ENCODE data around the gene PTPRA.
"Not testable (repeated sequence)": the region's sequence is repeated elsewhere in the genome, so short reads cannot be mapped to it uniquely, and the experiment has no call there.

Gene PTPRA

DNA sequence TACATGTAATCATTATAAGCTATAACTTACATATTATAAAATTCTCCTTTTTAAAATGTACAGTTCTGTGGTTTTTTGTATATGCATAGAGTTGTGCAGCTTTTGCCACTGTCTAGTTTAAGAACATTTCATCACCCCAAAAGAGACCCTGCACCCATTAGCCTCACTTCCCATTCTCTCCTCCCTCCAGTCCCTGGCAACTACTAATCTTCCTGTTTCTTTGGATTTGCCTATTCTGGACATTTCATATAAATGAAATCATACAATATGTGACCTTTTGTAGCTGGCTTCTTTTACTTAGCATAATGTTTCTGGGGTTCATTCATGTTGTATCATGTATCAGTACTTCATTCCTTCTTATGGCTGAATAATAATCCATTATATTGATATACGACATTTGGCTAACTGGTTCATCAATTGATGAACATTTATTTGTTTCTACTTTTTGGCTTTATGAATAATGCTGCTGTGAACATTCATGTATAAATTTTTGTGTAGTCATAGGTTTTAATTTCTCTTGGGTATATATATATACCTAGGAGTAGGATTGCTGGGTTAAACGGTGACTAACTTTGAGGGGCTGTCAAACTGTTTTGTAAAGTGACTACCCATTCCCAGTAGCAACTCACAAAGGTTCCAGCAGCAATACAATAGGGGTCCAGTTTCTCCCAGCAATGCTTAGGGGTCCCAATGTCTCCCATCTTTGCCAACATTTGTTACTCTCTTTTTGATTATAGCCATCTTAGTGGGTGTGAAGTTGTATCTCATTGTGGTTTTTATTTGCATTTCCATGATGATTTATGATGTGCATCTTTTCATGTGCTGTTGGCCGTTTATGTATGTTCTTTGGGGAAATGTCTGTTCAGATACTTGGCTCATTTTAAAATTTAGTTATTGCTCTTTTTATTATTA lies 10.7 kb downstream of the PTPRA start:
- in situ Hi-C loops (cut with HindIII; ENCODE audit: low sequenced_read_pairs), result no loop called here

DNA sequence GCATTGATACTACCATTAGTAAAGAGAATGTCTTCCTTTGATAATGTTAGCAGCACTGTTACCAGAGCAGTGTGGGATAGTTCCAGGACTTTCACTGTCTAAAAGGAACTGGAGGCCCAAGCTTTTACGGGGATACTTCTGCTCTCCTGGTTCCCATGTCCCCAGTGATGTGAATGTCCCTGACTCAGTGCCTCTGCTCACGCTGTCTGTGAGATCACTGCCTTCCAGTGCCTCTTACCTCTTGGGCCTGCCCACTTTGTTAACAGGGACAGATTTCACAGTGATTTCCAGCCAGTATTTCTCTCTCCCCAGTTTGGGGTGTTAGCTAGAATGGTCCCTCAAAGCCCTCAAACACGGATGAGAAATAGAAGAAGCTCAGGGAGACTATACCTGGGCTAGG lies 14.4 kb downstream of the PTPRA start:
- in situ Hi-C loops (cut with HindIII; ENCODE audit: low sequenced_read_pairs), result no loop called here

DNA sequence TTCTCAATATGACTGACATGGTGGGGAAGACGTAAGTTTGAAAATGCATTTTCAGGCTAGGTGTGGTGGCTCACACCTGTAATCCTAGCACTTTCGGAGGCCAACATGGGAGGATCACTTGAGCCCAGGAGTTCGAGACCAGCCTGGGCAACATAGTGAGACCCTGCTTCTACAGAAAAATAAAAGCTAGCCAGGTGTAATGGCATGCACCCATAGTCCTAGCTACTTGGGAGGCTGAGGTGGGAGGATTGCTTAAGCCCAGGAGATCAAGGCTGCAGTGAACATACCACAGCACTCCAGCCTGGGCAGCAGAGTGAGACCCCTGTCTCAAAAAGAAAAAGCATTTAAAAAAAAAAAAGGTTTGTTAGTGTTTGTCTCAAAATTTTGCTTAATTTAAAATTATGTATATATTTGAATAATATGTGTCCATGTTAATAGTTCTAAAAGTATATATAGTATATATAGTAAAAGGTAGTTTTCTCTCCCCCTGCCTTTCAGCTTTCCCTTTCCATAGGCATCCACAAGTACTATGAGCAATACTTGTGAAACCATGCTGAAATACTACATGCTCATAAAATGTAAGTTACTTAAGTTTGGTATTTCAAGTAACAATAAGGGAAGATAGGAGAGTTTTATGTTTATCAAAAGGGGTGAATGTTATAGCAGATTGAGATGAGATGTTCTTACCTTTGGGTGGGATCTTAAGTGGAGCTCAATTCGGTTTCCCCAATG lies 15.1 kb downstream of the PTPRA start:
- in situ Hi-C loops (cut with HindIII; ENCODE audit: low sequenced_read_pairs), result no loop called here

DNA sequence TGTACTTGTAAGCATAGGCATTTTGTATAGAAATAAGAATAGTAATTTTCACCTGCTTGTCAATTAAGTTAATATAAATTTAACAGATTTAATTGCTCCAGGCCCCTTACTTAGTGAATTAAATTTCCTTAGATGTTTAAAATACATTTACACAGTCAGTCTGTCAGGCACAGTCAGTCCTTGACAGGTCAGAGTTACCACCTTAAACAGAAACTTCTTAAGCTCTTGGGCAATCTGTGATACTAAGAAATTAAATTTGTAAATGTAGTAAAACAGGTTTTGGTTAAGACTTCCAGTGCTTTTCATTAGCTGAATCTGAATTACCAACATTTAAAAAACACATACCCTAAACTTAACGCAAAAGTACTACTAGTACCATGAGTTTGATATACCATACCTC lies 15.9 kb downstream of the PTPRA start:
- in situ Hi-C loops (cut with HindIII; ENCODE audit: low sequenced_read_pairs), result no loop called here

DNA sequence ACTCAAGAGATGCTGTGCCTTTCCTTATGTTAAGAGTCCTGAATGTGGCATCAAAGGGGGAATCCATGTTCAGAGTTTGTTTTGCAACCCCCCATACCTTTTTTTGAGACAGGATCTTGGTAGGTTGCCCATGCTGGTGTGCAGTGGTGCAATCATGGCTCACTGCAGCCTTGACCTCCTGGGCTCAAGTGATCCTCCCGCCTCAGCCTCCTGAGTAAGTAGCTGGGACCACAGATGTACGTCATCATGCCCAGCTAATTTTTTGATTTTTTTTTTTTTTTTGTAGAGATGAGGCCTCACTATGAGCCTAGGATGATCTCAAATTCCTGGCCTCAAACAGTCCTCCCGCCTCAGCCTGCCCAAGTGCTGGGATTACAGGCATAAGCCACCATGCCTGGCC lies 16.5 kb downstream of the PTPRA start:
- in situ Hi-C loops (cut with HindIII; ENCODE audit: low sequenced_read_pairs), result no loop called here

DNA sequence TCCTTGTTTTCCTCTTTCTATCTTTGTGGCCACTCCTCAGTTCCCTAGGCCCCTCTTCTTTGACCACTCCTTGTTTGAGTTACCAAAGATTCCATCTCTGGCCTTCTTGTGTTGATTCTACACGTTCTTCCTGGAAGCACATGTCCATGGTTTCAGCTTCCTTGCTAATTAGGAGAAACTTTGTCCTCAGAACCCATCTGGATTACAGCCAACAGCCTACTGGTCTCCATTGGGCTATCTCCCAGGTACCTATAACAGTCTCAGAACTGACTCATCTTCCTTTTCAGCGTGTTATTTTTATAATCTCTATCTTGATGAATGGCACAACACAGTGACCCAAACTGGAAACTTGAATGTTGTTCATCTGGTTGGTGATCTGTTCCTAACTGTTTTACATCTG lies 17.5 kb downstream of the PTPRA start:
- in situ Hi-C loops (cut with HindIII; ENCODE audit: low sequenced_read_pairs), result no loop called here

DNA sequence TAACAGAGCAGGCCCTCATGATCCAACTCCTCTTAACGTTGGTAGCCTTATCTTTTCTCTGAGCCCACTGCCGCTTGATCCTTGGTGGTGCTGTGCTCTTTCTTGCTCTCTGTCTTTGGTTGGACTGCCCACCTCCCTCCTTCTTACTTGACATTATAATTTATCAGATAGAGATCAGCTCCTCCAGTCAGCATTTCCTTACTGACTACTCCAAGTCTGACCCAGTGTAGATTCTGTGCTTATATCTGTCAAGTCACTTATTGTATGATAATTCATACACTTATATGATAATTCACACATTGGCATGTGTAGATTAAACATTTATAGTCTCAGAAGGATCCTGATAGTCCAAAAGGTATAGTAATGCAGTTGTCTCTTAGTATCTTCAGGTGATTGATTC lies 18.1 kb downstream of the PTPRA start:
- in situ Hi-C loops (cut with HindIII; ENCODE audit: low sequenced_read_pairs), result no loop called here

DNA sequence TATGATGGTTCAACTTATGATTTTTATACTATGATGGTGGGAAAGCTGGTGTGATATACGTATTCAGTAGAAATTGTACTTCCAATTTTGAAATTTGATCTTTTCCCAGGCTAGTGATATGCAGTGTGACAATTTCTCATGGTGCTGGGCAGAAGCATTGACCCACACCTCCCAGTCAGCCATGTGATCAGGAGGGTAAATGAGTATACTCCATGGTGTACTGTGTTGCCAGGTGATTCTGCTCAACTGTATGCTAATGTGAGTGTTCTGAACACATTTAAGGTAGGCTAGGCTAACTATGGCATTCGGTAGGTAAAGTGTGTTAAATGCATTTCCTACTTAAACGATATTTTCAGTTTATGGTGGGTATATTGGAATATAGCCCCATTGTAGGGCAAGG lies 19.1 kb downstream of the PTPRA start:
- in situ Hi-C loops (cut with HindIII; ENCODE audit: low sequenced_read_pairs), result no loop called here

DNA sequence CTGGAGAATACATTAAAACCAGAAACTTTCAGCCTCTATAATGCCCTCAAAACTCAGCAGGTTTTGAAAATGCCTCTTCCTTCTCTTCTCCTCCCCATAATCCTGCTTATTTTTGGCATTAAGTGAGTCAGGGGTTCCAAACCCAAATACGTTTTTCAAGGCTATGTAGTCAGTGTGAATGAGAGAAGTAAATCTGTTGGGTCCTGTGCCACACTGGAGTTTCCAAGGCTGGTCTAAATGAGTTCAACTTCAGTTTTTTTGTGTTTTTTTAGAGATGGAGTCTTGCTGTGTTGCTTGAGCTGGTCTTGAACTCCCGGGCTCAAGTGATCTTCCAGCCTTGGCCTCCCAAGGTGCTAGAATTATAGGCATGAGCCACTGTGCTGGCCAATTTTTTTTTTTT lies 20.9 kb downstream of the PTPRA start:
- in situ Hi-C loops (cut with HindIII; ENCODE audit: low sequenced_read_pairs), result no loop called here

DNA sequence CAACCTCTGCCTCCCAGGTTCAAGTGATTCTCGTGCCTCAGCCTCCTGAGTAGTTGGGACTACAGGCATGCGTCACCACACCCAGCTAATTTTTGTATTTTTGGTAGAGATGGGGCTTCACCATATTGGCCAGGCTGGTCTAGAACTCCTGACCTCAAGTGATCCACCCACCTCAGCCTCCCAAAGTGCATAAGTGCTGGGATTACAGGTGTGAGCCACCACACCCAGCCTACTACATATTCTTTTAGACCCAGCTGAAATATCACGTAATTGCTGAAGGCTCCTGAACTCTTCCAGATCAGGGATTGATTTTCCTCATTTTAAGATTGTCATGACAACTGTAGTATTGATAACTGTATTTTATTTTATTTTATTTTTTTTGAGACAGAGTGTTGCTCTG lies 21.9 kb downstream of the PTPRA start:
- in situ Hi-C loops (cut with HindIII; ENCODE audit: low sequenced_read_pairs), result not testable (repeated sequence)

DNA sequence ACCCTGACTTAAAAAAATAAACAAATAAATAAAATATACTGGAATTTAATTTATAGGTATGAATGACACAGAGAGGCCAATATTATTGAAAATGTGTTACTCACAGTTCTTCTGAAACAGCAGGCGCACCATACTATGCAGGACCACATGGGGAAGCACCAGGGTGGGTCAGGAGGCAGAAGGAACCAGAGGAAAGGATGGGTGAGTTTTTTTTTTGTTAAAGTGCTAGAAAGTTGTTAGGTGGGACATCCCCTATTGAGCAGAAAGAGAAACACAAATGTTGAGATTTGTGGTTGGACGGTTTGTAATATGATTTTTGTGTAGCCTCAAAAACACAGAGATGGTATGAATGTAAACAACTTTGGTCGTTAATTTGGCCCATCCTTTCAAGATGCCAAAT lies 26.0 kb downstream of the PTPRA start:
- in situ Hi-C loops (cut with HindIII; ENCODE audit: low sequenced_read_pairs), result no loop called here

DNA sequence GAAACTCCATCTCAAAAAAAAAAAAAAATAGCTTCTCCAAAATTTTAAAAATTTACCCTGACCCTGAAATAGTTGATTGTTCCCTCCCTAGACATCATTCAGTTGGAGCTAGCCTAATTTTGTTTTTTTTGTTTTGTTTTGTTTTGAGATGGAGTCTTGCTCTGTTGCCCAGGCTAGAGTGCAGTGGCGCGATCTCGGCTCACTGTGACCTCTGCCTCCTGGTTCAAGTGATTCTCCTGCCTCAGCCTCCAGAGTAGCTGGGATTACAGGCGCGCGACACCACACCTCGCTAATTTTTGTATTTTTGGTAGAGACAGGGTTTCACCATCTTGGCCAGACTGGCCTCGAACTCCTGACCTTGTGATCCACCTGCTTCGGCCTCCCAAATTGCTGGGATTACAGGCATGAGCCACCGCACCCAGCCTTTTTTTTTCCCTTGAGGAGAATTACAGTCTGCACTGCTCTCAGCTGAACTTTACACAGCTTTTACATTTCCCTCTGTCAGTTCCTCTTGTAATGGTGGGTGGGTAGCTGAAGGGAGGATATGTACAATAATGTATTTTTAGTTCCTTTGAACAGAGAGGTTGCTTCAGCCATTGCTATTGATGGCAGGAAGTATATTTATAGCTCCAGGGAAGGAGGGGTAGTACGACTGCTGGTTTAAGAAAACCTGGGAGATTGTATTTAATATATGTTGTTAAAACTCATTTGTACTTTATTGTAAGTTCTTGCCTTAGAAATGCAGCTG lies 27.7 kb downstream of the PTPRA start:
- in situ Hi-C loops (cut with HindIII; ENCODE audit: low sequenced_read_pairs), result no loop called here

DNA sequence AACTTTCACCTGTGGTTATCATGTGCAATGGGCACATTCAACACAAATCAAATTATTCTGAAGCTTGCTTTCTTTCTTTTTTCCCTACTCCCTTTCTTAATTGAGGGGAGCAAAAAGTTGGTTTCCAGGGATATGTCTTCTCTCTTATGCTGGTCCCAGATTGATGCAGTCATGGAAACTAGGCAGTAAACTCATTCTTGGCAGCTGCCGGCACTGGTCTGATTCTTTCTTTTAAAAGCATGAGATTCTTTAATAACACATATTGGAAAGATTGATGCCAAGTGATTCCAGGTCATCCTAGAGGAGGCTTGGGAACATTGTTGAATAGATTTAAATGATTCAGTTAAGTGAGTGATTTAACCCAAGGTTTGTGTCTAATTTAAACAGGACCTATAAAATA lies 29.0 kb downstream of the PTPRA start:
- in situ Hi-C loops (cut with HindIII; ENCODE audit: low sequenced_read_pairs), result no loop called here

DNA sequence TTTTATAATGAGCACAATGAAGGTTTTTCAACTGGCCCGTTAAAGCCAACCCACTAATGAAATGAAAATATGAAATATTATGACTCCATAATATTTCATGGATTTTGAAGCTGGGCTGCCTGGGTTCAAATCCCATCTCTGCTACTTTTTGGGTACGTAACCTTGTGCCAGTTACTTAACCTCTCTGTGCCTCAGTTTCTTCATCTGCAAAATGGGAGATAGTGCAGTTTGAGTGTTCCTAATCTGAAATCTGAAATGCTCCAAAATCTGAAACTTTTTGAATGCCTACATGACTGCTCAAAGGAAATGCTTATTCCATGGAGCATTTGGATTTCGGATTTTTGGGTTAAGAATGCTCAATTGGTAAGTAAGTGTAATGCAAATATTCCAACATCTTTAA lies 29.5 kb downstream of the PTPRA start:
- in situ Hi-C loops (cut with HindIII; ENCODE audit: low sequenced_read_pairs), result no loop called here

DNA sequence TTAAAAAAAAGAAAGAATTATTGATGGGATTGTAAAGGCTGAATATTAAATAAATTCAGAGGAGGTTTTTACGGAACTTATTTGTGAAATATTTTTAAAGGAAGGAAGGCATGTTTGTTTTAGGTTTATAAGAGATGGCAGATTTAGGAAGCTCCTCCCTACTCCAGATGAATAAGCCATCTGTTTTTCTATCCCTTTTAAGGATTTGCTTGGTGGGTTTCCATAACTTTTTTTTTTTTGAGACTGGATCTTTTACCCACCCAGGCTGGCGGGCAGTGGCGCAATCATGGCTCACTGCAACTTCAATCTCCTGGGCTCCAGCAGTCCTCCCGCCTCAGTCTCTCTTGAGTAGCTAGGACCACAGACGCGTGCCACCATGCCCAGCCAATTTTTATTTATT lies 30.4 kb downstream of the PTPRA start:
- in situ Hi-C loops (cut with HindIII; ENCODE audit: low sequenced_read_pairs), result no loop called here

DNA sequence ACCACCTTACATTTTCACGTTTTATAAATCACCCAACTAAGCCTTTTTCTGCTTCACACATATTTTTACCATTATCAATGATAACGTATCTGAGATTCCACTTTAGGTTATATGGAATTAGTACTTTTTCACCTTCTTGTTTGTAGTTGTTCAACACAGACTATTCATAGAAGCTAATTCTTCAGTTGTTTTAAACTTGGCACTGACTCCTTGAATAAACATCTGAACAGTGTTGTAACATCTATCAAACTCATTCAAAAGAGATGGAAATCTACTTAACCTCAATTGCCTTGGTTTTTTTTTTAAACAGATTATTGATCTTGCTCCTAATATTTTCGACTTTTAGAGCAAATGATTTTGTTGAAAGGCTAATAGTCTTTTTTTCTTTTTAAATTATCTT lies 34.2 kb downstream of the PTPRA start:
- in situ Hi-C loops (cut with HindIII; ENCODE audit: low sequenced_read_pairs), result no loop called here

DNA sequence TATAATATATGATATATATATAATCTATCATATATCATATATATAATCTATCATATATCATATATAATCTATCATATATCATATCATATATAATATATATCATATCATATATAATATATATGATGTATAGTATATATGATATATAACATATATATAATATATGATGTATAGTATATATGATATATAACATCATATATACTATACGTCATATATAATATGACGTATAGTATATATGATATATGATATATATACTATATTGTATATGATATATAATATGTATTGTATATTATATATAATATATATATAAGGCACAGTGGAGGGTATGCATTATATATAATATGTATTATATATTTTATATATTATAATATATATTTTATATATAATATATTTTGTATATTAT lies 36.7 kb downstream of the PTPRA start:
- in situ Hi-C loops (cut with HindIII; ENCODE audit: low sequenced_read_pairs), result no loop called here

DNA sequence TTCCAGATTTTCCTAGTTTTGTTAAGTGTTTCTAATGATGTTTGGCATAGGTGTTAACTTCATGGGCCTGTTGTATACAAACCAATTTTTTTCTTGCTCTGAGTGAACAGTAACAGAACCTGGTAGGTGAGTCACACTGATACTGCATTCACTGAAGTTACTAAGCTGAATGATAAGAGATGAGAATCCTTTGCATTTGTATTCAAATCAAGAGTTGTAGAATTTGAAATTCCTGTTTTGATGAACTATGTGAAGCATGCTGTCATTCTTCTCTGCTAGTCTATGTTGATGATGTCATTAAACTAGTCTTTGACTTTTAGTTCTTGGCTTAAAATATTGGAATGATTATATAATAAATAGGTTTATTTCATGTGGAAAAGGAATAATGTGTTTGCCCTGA lies 37.9 kb downstream of the PTPRA start:
- in situ Hi-C loops (cut with HindIII; ENCODE audit: low sequenced_read_pairs), result no loop called here

DNA sequence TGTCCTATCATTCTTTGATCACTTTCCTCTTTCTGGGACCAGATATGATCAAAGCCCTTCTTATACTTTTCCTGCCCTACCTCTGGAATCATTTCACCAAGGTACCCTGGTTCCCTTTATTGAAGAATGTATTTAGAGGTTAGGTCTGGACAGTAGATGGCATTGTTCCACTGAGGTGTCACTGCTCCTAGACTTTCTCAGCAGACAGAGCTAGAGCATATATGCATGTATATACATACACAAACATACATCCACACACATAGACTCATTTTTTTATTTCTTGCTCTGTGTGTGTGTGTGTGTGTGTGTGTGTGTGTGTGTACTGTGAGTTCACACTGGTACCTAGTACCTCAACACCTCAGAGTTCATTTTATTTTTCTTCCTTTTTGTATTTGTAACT lies 40.9 kb downstream of the PTPRA start:
- in situ Hi-C loops (cut with HindIII; ENCODE audit: low sequenced_read_pairs), result no loop called here

DNA sequence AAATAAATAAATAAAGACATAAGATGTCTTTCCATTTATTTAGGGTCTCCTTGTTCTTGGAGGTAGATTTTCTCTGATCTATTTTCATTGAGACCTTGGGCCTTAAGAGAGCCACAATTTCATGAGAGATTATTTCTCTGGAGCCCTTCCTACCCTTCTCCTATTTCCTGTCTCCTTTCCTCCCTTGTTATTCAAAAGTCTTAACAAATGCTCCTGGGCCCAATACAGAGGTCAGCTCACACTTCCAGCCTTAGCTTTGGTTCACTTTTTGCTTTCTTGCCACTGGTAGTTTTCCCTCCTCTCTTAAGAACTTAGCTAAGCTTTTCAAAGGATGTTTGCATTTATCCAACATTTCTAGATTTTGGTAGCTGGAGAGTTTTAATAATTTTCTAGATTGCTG lies 44.0 kb downstream of the PTPRA start:
- in situ Hi-C loops (cut with HindIII; ENCODE audit: low sequenced_read_pairs), result no loop called here

Data from DLD1 (cell line).